NOMO-1 (cell line): ENCODE results near the gene NOTCH2.

Source experiments
- DNase-seq, 2 experiments: peaks; one replicate each; lab custom pipeline; 2025; ENCODE audit not compliant: unreplicated experiment in 2 of 2; lab: John Stamatoyannopoulos, UW

NOTCH2 gene

DNA sequence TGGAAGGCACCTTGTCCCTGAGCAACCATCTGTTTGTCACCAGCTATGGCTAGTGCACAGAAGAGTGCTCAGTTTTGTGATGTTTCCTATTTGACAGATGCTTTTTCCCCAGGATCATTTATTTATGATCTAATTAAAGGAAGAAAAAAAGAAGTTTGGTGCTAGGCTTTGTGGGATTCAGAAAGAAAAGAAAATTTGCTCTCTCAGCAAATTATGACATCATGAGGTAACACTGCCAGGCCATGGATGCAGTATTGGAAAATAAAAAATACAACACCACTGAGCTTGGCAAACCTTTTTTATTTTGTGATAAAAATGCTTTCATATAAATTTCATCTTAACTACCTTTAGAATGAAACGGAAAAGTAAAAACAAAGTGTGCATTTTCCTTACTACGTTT lies 157.7 kb downstream of the NOTCH2 start:
- DNase-seq = no peak

DNA sequence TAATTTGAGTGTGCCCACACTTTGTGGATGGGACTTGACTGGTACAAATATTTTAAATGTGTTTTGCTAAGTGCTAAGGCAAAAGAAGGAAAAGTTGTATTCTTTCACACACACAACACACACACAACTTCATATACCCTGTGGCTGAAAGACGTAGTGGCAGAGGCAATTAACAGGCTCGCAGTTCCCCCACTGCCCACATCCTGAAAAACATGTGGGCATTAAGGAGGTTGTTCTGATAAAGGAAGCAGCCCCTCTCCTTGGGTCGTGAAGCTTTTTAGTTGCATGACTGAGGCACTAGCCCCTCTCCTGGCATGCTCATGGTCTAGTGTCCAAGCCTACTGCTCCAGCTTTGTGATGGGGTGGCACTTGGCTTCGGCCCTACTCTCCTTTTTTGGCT lies 158.8 kb downstream of the NOTCH2 start:
- no peak for DNase-seq

DNA sequence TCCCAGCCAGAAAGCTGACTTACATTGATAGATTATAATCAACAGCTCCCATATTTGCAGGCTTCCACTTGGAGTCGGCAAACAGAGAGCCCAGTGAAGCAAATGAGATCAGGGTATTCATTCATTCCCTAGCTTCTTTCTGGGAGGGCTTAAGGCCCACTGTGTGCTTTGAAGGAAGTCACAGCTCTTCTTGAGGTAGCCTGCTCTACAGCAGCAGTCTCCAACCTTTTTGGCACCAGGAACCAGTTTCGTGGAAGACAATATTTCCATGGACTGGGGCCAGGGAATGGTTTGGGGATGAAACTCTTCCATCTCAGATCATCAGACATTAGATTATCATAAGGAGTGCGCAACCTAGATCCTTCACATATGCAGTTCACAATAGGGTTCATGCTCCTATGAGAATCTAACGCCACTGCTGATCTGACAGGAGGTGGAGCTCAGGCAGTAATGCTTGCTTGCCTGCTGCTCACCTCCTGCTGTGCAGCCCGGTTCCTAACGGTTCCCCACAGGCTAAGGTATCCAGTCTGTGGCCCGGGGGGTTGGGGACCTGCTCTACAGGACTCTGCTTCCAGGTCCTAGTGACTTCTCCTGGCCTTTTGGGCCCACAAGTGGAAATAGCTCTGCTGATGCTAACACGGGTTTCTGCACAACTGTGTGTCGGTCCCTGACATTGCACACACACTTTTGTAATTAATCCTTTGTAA lies 159.4 kb downstream of the NOTCH2 start:
- no peak for DNase-seq

DNA sequence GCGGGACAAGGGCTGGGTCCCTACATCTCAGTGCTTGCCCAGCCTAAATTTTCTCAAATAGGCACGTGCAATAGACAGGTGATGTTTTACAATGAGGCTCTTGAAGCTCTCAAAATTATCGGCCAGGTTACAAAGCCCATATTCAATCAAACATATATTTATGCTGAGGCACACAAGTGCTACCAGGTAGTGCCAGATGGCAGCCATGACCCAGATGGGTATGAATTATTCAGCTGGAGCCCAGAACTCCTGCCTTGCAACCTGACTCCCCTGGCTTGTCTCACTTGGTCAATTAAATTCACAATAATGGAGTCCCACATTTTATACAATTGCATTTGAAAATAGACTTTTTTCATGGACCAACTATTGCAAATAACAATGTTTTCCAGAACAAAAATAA lies 160.8 kb downstream of the NOTCH2 start:
- DNase-seq = no peak

DNA sequence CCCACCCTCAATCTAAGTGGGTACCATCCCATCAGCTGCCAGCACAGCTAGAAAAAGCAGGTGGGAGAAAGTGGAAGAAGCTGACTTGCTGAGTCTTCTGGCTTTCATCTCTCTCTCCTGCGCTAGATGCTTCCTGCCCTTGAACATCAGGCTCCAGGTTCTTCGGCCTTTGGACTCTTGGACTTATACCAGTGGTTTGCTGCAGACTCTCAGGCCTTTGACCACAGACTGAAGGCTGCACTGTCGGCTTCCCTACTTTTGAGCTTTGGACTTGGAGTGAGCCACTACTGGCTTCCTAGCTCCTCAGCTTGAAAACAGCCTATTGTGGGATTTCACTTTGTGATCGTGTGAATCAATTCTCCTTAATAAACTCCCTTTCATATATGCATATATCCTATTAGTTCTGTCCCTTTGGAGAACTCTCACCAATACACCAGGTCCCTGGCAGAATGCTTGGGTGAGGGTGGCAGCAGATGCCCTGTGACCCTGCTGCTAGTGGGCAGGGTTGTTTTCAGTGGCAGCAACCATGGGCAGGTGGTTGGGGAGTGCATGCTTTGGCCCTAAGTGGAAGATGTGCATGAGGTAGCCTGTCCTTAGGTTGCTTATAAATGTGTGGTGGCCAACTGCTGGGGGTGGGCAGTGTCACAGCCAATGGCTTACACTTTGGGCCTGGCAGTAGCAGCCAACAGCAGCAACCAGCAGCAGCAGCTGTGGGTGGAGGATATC lies 162.4 kb downstream of the NOTCH2 start:
- no peak for DNase-seq

DNA sequence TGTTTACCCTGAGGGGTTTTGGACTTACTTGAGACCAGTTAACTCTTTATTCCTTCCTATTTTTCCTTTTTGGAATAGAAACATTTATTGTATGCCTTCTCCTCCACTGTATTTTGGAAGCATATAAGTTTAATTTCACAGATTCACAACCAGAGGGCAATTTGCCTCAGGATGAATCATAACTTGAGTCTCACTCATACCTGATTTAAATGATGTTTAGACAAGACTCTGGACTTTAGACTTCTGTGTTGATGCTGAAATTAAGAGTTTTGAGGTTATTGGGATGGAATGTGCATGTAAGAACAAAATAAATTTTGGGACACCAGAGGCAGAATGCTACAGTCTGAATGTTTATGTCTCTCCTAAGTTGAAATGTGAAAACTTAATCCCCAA lies 166.0 kb downstream of the NOTCH2 start:
- no peak for DNase-seq

DNA sequence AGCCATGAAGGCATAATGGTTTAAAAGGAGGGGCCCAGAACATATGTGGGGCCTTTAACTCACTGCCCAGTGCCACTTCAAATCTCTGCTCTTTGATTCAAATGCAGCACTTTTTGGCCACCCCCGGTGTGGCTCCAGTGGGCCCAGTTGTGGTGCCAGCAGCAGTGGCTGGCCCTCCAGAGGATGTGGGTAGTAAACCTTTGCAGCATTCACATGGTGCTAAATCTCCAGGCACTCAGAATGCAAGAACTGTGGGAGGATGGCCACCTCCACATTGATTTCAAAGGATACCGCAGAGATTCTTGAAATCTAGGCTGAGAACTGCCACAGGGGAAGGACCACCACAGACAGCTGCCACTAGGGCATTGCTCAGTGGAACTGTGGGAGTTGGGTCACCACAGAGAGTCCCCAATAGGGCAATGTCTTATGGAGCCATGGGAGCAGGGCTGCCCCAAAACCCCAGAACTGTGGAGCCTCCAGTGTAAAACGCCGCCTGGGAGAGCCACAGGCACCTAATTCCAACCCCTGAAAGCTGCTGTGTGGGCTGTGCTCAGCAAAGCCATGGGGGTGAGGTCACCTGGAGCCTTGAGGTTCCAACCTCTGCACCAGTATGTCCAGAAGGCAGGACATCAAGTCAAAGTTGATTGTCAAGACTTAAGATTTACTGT lies 166.6 kb downstream of the NOTCH2 start:
- no peak for DNase-seq

DNA sequence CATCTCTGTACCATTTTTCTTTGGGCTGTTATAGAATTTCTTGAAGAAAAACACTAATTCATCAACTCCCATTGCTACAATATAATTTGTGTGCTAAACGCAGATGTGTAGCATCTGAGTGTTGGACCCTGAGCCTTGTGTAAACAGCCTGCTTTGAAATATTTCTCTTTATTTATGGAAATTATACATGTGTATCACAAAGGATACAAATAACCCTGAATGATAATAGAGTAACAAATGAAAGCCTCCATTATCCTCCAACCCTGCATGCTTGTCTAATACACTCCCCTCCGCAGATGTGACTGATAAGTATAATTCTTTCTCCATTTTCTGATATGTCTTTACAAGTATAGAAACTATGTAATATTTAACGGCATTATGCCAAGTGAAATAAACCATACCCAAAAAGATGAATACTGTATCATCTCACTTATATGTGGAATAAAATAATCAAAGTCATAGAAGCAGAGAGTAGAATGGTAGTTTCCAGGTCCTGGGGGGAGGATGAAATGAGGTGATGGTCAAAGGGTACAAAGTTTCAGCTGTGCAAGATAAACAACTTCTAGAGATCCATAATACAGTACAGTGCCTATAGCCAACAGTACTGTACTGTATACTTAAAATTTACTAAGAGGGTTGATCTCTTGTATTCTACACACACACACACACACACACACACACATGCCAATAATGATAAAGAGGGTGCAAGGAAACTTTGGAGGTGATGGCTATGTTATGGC lies 170.3 kb downstream of the NOTCH2 start:
- DNase-seq = no peak

DNA sequence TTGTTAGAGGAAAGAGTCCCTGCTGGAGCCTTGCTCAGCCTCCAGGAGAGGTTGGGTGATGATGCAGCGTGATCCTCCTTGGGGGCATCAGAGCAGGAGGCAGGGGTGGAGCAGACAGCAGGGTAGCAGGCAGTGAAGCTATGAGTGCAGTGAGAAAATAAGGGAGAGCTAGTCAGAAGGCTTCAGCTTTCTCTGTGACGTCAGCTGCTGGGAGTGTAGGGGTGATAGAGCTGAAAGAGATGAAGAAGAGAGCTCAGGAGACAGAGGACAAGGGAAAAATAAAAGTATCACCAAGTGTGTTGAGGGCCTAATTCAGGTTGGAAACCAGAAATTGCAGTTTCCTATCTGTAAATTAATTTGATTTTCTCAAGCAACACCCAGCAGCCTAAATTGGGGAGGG lies 170.9 kb downstream of the NOTCH2 start:
- no peak for DNase-seq

DNA sequence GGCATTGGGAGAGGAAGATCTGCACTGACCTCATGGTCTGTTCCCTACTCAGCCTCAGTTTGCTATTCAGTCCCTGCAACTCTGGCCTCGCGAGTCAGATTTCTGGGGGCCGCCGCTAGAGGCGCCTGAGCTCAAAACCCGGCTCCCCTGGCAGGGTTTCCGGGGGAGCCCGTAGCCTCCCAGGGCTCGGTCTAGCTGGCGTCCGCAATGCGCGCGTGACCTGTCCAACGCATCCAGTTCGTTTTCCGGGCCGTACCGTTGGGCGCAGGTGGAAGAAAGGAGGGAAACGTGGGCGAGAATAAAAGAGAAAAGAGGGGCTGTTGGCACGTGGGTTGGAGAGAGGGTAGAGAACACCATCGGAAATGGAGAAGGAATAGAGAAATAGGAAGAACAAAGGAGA lies 173.2 kb downstream of the NOTCH2 start, which contains the start of gene ADAM30:
Gene ADAM30, minus strand, starts transcription at position 213 of the 400 bp plus-strand sequence. Its CDS starts 179 bp downstream, at position 34.
- no peak for DNase-seq

DNA sequence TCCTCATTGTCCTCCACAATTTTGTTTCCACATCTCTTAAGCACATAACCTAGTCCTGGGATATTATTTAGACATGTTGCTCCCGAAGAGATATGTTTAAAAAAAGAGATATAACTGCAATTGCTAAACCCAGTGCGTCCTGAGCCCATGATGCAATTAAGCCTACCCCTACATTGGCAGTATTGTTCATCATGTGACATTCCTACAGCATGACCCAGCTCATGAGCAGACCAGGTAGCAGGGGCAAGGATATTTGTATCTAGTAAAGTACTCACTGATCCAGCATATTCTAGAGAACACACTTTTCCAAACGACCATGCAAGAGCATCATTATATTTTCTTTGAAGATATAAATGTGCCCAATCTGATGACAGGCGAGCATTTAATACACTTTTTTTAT lies 174.4 kb downstream of the NOTCH2 start:
- DNase-seq = no peak

DNA sequence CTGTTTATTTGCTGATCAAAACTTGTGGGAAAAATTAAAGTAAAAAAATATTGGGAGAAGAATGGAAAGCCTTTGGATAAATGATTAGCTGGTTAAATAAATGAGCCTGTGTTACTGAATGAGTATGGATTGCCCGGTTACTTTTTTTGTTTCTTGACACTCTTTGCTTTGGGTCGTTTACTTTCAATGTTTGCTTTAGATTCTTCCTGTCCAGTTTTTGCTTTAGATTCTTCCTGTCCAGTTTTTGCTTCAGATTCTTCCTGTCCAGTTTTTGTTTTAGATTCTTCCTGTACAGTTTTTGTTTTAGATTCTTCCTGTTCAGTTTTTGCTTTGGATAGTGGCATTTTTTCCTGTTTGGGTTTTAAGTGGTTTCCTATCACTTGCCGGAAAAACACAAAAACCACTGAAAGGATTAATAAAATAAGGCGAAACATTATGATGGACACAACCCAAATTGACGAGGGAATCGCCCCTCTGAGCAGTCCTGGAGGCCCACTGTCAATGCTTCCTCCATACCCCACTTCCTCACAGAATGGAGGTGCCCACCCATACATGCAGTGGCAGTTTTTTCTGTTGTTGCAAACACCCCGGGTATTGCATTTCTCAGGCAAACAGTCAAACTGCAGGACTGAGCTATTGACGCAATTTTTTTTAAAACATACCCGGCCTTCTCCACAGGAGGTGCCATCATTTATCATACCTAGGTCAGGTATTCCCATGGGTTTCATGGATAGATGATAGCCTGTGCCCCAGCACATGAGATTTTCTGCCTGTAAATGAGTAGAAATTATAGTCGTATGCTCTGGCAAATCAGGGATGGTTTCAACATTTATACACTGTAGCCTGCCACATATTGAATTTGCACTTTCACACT lies 175.4 kb downstream of the NOTCH2 start:
- DNase-seq = no peak

DNA sequence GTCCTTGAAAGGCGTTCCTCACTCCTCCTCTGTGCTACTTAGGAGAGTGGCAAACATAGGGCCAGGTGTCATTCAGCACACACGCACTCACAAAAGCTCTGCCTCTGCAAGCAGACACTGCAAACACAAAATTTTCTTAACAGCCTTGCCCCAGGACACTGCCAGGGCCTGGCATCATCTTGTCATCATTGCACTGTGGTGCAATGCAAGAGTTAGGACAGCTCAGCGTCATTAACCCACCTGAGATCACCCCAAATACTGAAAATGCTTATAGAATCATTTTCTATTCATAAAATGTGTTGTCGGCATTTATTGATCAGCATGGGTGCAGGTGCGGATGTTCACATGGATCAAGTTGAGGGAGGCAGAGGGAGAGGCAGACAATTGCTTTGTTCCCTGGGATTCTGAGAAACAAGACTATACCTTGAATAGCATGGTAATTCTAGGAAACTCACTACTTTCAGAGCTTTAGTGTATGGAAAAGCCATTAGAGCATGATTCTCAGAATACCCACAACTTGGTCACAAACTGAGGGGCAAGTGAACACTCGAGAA lies 176.1 kb downstream of the NOTCH2 start:
- DNase-seq = no peak

DNA sequence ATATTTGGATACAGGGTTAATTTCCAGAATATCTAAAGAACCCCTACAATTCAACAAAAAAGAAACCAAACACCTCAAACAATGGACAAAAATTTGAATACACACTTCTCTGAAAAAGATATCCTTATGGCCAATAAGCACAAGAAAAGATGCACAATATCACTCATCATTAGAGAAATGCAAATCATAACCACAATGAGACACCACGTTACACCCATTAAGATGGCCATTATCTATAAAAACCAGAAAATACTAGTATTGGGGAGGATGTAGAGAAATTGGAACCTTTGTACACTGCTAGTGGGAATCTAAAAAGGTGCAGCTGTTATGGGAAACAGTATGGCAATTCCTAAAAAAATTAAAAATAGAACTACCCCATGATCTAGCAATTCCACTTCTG lies 178.1 kb downstream of the NOTCH2 start:
- no peak for DNase-seq

DNA sequence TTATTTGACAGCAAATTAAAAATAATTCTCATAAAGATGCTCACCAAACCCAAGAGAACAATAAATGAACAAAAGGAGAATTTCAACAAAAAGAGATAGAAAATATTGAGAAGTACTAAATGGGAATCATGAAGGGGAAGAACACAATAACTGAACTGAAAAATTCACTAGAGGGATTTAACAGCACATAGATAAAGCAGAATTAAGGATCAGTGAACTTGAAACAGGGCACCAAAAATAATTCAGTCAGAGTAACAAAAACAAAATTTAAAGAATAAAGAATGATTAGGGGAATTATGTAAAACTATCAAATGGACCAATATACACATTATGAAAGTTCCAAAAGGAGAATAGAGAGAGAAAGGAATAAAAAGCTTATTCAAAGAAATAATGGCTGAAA lies 181.0 kb downstream of the NOTCH2 start:
- DNase-seq = no peak

DNA sequence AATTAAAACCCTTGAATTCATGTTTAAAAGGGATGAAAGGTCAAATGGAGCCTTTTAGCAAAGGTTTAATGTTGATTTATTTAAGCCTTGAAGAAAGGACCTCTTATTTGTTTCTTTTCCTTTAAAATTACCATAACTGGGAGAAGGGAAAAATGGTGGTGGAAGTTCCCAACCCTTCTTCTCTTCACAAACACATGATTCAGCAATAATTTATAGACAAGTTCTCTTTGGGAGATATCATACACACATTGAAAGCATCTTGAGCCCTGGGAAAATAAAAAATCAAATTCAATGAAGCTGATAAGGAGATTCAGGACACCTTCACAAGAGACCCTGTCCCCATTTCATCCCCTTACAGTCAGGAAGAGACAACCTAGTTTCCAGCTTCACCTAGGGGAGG lies 182.0 kb downstream of the NOTCH2 start:
- no peak for DNase-seq

DNA sequence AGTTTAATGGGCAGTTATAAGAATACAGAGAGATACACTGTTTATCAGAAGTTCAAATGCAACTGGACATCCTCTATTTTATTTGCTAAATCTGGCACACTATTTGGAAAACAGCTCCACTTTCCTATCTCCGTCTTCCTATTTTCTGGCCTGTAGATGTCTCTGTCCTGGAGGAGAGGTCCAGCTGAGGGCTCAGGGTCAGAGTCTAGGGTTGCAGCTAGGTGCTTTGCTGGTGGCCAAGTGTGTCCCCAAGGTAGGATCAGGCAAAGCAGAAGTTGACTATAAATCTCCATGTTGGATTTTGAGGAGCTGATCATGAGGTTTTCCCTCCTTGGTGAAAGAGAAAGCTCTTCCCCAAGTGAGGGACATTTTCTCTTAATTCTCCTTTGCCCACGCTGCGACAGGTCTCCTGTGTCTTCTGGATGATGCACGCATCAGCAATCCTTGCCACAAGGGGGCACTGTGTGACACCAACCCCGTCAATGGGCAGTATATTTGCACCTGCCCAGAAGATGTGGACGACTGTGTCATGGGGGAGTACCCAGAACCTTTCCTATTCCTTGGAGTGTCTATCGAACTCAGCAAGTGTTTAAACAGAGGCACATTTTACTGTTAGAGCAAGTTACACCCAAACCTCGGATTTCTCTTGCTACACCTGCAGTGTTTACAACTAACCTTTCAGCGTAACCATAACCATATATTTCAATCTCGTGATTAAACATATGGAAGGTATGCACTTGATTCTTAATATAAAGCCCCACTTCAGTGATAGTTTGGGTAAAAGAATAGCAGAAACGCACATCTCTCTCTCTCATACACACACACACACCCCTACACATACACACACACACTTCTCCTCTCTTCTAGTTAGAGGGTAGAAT lies 183.3 kb downstream of the NOTCH2 start:
- DNase-seq = peak; percentile 2 to 16

DNA sequence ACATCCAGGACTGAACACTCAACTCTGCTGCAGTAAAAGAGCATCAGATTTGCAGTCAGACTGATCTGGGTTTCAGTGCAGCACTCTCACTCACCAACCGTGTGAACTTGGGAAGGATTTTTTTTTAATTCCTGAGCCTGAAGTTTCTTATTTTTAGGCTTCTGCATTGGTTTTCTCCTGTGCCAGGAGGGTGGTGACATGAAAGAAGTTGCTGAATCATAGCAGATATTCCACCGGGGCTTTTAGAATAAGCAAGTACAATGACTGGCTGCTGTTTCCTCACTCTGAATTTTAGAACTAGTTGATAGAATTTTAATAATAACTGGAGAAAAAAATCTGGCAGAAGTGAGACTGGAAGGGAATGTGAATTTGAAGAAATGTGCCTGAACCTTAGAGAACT lies 184.8 kb downstream of the NOTCH2 start:
- no peak for DNase-seq

DNA sequence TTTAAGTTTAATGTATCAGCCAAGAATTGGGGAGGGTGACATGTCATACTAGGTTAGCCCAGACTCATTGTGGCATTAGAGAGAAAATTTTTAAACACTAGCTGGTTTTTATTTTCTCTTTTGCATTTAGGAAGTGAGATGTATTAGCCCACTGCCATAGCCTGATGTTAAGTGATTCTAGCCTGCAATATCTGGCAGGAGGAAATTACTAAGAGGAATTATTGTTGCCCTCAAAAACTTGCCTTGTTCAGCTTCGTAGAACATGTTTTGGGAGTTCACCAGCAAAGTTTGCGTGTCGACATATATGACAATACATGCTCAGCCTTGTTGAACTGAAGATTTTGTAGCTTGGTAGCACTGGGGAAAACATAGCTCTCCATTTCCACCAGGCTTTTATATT lies 185.6 kb downstream of the NOTCH2 start:
- no peak for DNase-seq
